Measurements from ENCODE around the gene DAAM1. TPM values are rescaled to one million over a fixed set of nuclear protein-coding genes. Genes with fewer than 3 reads are reported as not detected.

Gene DAAM1
- total RNA-seq, 1 donor, result 22.0 TPM

DNA sequence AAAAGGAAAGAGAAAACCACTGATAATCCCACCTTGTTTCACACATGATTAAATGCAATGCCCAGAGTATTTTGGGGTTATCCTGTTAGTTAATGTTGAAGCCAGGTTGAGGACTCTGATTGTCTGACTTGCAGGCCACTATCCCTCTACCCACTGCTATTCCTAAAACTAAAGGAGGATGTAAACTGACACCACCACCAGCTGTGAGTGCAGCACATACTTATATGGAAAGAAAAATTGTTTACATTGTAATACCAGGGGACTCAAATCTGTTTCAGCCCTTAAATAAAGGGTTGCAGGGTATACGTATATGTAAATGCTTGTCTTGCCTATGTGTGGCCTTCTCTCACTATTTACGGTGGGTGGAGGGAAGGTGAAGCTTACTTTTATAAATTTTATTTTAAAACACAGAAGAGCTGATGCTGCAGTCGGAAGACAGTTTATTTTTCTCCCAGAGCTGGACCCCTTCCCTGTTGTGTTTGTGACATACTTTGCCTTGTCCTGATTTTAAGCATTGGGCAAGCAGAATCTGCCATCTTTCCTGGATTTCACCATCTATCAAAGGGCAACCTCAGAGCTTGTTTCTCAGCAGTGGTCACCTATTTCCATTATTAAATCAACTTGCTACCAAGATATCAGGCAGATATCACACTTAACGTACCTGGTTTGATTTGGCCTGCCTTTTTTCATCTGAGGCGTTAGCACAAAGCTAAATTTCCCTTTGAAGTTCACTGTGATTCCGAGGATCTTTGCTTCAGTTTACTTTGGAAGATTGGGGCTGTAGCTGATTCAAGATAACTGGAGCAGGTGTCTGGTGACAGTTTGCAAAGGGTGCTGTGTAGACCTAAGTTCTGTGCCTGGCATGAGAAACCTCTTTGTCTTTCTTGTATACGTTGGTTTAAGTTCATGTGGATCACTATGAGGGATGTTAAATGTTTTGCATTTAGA is 25.2 kb downstream of the DAAM1 start:
- peak; percentile 66 for DNase-seq (ENCODE audit: low read depth)
- H3K4me3 ChIP-seq (ENCODE audit: low read depth, low read length), result no peak overlapping the region
- TF ChIP-seq CTCF (IDR thresholded peaks at IDR 0.05; ENCODE audit: insufficient read depth, low read depth, low read length), result no peak

DNA sequence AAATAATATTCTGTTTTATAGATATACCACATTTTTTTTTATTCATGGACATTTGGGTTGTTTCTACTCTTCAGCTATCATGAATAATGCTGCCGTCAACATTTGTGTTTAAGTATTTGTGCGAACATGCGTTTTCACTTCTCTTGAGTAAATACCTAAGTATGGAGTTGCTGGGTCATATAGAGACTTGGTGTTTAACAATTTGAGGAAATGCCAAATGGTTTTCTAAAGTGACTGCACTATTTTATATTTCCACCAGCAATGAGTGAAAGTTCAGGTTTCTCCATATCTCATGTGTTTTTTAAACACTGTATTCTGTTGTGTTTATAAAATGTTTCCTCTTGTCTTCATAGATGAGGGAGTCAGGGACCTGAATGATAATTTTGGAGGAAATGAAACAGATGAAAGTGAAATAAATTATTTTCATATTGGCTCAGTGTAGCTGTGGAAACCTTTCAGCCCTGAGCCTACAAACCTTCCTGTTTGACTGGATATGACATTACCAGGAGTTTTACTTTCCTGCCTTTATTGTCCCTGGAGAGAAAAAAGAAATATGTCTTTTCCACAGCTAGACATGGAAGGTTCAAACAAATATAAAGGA is 26.3 kb downstream of the DAAM1 start:
- DNase-seq (ENCODE audit: low read depth), result no peak
- TF ChIP-seq CTCF (IDR thresholded peaks at IDR 0.05; ENCODE audit: insufficient read depth, low read depth, low read length), result no peak

DNA sequence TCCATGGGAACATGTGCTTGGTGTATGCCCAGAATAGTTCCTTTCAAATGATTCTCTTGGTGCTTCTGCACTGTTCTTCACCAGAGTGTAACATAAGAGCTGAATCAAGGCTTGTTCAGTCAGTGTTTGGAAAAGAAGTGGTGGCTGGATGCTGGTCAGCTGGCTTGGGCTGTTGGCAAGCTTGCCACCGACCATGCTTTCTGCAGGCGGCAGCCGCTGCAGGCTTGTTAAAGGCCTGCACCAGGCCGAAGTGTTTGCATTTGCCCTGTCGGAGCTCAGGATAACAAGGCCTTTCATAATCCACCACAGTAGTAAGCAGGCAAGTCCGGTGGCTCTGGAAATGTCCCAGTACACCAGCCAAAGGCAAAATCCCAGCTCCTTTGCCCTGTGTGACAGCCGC is 26.9 kb downstream of the DAAM1 start:
- TF ChIP-seq CTCF (IDR thresholded peaks at IDR 0.05; ENCODE audit: insufficient read depth, low read depth, low read length), result no peak
- peak; percentile 77 for DNase-seq (ENCODE audit: low read depth)
- H3K4me3 ChIP-seq (ENCODE audit: low read depth, low read length), result no peak overlapping the region

More for the DNA sequence above, 26.3 kb downstream of the DAAM1 start:
- no peak overlapping the region for H3K4me3 ChIP-seq (ENCODE audit: low read depth, low read length)

DNA sequence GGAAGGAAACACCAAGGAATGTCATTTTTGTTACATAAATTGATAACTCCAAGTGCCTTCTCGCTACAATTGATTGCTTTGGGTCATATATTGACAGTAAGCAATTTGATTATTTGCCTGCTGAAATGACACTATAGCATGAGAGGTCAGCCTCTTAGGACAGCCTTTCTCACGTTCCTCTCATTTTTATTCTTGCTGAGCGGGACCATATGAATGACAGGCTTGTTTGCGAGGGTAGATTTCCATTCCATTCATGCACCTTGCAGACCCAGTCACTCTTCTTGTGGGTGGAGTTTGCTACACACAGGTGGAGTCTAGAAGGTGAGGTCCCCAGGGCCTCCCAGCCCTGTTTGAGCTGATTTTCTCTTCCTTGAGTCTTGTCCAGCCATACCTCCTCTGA is 27.3 kb downstream of the DAAM1 start:
- no peak for TF ChIP-seq CTCF (IDR thresholded peaks at IDR 0.05; ENCODE audit: insufficient read depth, low read depth, low read length)
- DNase-seq (ENCODE audit: low read depth), result no peak
- H3K4me3 ChIP-seq (ENCODE audit: low read depth, low read length), result no peak overlapping the region

DNA sequence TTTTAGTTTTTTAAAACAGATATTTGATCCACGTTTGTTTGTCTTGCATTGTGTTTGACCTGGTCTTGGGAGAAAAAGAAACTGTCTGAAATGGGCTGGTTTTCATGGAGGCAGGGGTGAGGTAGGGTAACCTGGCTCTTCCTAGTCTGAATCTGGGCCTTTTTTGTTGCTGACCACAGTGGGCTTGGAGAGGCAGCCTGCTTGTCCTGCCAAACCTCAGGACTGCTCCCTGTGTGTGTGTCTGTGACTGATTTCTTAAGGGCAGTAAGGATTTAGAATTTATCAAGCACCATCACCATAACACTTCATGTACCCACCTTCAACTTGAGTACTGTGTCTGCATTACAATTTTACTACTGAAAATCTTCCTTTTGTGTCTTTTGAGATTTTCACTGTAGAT is 28.5 kb downstream of the DAAM1 start:
- no peak for TF ChIP-seq CTCF (IDR thresholded peaks at IDR 0.05; ENCODE audit: insufficient read depth, low read depth, low read length)
- H3K4me3 ChIP-seq (ENCODE audit: low read depth, low read length), result no peak overlapping the region
- no peak for DNase-seq (ENCODE audit: low read depth)

DNA sequence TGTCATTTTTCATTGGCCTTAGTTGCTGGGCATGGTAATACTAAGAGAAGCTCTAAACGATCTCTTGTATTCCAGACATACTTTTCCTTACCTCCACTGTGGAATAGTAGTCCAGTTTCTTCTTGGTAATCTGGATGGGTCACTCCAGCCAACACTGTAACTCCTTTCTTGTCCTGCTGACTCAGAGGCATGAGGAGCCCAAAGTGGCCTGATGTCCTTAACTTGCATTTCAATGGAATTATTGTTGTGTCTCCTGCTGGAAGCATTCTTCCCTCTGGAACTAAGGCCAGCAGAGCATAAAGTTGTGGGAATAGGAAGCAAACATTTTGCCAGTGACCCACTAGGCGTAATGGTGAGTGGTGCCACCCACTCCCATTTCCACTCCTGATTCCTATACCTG is 33.1 kb downstream of the DAAM1 start:
- H3K4me3 ChIP-seq (ENCODE audit: low read depth, low read length), result no peak overlapping the region
- no peak for TF ChIP-seq CTCF (IDR thresholded peaks at IDR 0.05; ENCODE audit: insufficient read depth, low read depth, low read length)
- DNase-seq (ENCODE audit: low read depth), result no peak
